NCI-H1436 (cell line): ENCODE results near the gene SMOC2.

Experiments
- DNase-seq: peaks from one replicate; lab custom pipeline; 2025; lab: John Stamatoyannopoulos, UW

SMOC2 gene, protein sequence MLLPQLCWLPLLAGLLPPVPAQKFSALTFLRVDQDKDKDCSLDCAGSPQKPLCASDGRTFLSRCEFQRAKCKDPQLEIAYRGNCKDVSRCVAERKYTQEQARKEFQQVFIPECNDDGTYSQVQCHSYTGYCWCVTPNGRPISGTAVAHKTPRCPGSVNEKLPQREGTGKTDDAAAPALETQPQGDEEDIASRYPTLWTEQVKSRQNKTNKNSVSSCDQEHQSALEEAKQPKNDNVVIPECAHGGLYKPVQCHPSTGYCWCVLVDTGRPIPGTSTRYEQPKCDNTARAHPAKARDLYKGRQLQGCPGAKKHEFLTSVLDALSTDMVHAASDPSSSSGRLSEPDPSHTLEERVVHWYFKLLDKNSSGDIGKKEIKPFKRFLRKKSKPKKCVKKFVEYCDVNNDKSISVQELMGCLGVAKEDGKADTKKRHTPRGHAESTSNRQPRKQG

DNA sequence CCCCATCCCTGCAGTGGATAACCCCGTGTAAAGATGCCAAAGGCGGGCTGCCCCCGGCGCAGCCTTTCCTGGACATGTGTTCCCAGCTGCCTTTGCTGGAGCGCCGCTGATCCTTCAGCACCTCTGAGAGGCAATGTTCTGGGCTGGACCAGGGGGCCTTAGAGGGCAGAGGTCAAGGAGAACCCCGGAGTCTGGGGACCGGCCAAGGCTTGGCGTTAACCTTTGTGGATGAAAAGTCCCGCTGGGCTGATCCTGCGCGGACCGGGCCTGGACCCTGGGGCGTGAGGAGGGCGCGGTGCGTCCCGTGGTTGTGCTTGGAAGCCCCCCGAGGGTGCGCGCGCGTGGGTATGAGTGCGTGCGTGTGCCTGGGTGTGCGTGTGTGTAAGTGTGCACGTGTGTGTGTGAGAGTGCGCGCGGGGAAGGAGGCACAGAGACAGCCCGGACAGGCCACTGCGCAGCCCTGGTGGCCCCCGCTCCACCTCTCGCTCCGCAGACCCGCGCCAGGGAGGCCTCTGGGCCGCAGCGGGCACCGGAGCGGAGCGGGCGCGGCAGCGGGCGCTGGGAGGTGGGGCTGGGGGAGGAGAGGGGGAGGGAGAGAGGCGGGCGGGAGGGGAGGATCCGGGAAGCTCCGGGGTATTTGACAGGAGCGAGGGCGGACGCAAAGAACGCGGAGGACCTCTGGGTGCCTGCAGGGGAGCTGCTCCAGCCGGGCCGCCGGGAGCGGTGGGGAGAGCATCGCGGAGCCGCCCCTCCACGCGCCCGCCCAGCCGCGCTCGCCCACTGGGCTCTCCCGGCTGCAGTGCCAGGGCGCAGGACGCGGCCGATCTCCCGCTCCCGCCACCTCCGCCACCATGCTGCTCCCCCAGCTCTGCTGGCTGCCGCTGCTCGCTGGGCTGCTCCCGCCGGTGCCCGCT, at the start of gene SMOC2:
TSS of gene SMOC2 (plus strand) at position 665 of the 914 bp plus-strand sequence. CDS start at position 852, 187 bp downstream.
- DNase-seq: peak; percentile 46

DNA sequence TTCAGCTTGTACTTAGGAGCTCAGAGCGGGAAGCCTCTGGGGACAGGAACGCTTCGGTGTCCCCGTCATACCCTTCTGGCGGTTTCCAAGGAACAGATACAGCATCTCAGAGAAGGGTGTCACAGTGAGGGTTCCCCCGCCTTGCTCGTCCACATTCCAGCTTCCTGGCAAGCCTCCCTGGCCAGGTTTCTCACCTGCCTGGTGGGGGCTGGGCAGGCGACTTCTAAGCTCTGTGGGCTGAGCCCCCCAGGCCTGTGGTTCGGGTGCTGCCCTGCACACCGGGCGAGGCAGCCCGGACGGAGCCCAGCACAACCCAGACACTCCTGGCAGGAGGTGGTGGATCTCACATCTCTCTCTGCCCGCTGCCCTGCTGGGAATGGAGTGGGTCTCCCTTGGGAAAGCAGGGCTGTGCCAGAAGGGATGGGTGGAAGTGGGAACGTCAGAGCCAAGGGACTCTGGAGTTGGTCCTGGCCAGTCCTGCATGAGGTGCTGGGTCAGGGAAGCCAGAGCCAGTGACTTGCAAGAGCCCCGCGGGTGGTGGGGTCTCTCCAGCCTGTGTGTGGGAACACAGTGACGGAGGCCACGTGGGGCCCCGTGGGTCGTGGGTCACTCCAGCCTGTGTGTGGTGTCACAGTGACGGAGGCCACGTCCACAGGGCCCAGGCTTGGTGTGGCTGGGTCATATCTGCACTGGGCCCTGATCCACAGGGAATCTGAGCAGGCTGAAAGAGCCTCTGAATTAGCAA, 47.7 kb upstream of the SMOC2 start:
- no peak for DNase-seq

DNA sequence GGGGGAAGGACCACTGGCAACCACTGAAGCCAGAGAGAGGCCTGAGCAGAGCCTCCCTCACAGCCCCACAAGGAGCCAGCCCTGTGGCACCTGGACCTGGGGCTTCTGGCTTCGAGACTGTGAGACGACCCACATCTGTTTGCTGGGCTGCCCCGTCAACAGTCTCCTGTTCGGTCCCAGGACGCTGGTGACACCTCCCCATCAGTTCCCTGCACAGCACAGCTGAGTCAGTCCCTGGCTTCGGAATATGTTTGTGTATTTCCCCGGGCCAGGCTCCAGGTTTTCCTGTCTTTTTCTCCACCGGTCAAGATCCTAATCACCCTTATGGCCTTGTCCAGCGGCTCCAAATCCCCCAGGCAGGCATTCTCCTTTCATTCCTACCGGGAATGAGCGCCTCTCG, 46.4 kb upstream of the SMOC2 start:
- no peak for DNase-seq

DNA sequence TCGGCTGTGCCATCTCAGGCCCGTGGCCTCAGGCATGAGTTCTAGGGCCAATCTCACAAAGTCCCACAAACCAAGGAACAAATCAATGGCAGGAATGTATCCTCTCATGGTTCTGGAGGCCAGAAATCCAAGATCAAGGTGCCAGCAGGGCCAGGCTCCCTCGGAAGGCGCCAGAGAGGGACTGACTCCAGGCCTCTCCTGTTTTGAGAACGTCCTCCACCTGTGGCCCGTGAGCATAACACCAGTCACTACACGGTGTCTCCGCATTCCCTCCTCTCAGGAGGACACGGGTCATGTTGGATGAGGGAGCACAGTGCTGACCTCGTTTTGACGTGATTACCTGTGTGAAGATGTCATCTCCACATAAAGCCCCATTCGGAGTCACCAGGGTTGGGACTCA, 45.0 kb upstream of the SMOC2 start:
- no peak for DNase-seq

DNA sequence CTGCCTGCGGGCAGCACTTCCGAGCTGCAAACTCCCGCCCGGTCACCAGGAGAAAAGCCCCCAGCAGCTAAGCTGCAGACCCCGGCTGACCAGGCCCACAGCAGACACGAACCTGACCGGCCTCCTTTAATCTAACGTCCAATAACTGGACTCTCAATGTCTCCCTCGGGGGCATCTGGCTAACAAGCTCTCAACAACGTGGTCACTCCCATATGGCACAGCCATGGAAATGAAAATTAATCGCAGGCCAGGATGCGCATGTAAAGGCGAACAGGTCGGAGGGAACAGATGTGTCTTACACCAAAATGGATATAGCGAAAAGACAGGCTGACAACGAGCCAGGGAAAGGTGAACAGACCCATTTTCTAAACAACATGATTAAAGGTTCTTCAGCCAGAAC, 44.4 kb upstream of the SMOC2 start:
- no peak for DNase-seq

DNA sequence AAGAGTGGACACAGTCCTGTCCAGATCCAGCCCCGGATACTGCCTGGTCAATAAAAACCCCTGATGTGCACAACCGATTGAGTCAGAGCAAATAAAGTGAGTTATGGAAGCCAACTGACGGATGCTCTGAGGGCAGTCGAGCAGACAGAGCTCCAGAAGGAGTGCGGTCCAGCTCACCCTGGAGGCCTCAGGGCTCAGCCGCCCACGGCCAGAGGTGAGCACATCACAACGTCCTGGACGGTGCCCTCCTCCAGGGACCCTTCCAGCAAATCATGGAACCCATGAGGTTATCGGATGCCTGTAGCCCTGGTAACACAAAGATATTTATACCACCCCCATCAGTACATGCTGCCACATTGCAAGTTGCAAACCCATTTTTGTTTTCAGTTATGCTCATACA, 44.0 kb upstream of the SMOC2 start:
- DNase-seq: no peak

DNA sequence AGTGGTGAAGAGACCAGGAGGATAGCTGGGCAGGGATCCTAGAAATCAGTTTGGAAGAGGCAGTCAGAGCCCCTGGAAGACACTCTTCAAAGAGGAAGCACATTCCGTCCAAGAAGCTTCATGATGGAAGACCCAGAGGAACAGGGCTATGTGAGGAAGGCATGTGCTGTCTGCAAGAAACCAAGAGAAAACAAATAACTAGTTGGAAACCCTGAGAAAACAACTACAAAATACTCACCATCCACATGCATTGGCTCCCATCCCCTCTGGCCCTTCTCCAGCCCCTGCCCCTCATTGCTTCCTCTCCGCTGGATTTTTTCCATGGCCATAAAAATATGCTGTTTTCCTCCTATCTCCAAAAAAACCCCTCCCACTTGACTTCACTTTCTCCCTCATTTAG, 40.9 kb upstream of the SMOC2 start:
- no peak for DNase-seq

DNA sequence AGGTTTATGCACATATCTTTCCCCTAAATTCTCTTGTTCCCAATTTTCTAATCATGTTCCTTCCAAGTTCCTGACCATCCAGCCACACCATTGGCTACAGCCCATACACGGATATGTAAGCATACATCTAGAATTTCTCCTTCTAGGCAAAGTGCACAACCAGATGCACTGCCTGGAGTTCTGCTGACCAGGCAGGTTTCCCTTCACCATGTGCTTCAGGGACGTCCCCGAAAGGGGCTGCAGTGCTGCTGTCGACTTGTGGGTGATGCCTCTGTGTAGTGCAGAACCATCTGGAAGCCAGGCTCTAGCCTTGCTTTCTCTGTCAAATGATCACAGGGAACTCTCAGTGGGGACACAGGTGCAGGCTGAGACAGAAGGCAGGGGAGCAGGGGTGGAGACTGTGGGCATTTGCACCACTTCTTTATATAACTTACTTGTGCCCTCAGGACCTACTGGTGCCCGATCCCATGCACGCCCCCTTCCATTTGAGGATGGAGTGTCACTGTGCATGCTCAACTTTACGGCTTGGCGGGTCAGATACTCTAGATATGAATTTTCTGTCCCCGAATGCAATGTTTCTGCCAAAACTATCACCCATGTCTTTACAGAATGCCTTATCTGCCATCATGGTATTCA, 37.5 kb upstream of the SMOC2 start:
- DNase-seq: no peak

DNA sequence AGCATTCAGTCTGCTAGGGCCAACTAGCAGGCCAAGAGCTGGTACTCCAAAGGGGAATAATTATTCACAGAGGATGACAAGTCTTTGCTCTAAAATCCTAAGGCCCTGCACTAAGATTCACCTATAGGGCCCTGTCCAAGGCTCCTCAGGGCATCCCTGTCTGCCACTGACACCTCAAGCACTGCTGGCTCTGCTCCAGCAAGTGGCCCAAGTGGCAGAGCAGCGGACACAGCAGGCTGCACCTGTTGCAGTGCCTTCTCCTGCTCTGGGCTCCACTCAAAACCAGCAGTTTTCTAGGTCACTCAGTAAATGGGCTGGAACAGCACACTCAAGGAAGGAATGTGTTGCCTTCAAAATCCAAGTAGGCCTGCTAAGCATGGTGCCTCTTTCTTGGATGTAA, 36.4 kb upstream of the SMOC2 start:
- DNase-seq: no peak

DNA sequence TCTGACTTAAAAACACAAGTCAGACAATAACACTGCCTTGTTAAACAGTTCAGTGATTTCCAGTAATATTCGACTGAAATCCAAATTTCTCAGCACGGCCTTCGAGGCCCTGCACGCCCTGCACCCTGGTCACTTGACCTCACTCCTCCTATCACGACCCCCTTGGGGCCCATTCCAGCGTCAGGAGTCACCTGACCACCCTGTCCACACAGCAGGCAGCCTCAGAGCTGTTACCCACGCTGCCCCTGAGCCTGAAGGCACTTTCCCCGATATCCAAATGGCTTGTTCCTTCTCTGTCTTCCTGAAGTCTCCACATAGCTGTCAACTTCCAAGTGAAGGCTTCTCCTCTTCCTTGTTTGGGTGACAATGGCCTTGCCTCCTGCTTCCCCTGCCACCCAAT, 33.1 kb upstream of the SMOC2 start:
- no peak for DNase-seq

DNA sequence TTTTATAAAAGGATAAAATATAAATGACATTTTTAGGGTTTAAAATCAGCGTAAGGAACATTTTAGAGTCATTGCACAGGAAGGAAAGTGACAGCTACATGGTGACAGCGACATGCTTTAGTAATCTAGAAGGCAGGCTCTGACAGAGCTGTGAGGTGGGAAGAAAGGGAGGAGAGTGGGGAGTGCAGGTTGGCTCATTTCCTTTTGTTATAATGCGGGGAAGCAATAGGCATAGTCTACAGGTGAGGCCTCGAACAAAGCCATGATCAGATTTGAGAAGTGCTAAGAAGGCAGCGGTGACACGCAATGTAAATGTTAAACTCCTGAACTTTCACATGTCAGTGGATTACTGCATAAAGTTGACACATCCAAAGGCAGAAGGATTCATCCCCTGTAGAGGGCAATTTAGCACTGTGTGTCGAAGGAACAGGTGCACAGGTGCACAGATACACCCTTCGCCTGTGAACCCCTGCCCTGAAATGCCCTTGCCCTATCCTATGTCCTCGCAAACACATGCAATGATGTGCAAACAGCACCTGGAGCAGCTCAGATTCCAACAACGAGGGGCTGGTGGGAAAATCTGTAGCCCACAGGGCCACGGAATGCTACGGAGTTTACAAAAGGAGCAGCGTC, 32.4 kb upstream of the SMOC2 start:
- DNase-seq: no peak

DNA sequence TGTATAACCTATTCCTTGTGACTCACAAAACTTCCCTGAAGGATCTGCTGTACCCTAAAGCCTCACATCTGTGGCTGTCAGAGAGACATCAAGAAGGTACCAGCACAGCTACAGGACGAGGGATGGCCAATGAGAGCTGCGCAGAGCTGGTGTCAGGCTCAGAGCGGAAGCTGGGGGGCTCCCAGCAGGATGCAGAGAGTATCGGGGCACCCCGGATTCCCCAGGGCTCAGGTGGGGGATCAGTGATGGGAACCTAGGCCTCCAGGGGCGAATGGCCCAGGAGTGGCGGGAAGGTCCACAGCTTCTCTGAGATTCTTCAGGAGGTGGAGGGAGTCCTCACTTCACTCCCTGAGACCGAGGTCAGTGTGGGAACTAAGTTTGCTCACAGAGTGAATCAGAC, 30.9 kb upstream of the SMOC2 start:
- DNase-seq: no peak

DNA sequence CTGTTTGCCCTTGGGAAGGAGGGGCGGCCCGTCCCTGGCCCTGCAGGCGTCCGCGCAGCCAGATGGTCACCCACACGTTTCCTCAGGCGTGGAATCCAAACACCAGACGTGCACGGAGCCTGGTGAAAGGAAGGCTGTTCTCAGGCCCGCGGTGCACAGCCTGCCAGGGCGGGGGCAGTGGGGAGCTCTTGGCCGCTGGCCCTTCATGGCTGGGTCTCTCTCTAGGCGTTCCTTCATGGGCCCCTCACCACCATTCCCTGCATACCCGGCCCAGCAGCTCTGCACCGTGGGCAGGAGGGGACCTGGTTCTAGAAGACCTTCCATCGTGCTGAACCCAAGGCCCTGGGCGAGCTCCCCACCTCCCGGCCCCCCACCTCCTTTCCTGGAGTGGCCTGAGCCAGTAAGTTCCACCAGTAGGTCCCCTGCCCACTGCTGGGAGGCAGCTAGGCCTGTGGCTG, 30.4 kb upstream of the SMOC2 start:
- DNase-seq: no peak

DNA sequence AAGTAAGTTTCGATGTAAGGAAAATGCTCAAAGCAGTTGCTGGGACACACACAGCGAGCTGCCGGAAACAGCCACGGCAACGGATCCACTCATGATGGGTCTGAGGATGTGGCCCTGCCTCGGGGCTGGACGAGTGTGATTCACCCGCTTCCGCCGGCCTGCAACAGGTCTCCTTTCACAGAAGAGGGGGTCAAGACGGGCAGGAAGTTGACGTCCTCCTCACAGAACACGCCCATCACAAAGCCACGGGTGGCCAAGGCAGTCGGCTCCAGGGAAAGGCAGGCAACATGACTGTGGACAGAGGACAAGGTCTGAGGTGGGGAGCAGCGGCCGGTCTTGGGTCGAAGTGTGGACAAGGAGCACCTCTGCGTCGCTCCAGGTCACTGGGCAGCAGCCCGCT, 29.9 kb upstream of the SMOC2 start:
- no peak for DNase-seq

DNA sequence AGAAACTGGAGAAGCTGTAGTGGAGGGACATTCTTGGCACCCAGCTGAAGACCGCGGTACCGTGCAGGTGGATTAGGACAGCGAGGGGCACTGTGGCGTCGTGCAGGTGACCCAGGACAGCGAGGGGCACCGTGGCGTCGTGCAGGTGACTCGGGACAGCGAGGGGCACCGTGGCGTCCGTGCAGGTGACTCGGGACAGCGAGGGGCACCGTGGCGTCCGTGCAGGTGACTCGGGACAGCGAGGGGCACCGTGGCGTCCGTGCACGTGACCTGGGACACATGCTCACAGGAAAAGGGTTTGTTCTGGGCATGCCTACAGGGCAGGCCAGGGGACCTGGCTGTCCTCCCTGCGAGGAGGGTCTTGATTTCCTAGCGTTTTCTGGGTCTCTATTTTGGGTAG, 29.2 kb upstream of the SMOC2 start:
- DNase-seq: no peak

DNA sequence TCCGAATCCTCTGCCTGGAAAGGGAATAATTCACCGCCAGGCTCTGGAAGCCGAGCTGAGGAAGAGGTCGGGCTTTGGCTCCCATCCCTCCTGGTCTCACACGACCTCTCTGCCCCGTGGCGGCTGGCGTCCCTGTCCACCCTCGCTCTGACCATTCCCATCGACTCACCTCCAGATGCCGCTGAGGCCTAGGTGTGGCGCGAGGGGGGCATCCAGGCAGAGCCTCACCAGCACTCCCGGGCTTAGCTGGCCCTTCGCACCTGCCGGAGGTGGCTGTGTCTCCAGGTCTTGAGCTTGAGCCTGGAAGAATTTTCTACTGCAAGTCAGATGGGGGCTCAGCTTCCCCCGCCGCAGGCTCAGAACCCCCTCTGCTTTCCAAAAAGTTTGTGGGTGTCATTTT, 28.5 kb upstream of the SMOC2 start:
- DNase-seq: no peak

DNA sequence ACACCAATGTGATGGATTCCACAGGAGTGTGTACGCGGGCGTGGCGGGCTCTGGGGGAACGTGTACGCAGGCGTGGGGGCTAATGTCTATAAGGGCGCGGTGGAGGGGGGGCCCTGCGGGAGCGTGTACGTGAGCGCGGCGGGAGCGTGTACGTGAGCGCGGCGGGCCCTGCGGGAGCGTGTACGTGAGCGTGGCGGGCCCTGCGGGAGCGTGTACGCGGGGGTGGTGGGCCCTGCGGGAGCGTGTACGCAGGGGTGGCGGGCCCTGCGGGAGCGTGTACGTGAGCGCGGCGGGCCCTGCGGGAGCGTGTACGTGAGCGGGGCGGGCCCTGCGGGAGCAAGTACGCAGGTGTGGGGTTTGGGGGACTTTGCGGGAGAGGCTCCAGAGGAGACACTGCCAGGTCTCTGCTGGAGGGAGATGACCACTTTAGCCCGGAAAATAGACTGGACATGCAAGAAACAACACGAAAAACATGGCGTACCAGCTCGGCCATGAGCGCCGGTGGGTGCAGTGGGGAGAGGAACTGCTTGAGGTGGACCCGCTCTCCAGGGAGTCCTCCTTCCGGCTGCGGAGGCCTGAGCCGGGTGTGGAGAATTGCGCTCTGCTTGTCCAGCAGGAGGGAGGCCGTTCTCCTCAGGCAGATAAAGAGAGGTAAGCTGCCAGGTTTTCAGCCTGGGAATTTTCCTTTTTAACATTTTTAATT, 27.8 kb upstream of the SMOC2 start:
- no peak for DNase-seq

DNA sequence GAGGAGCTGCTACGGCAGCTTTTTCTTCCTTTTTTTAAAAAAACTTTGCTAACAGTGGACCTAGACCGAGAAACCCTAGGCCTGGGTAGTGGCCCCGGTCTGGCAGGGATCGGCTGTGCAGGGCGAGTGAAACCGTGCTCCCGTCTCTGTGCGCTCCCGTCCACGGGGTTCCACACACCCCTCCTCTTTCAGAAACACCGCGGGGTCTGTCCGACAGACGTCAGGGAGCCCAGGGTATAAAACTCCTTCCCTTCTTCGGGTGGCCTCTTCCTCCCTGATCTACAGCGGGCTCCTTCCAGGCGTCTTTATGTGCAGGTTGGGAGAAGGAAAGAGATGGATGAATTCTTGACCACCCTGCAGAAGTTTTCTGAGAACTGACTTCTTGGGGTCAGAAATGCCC, 27.1 kb upstream of the SMOC2 start:
- no peak for DNase-seq

DNA sequence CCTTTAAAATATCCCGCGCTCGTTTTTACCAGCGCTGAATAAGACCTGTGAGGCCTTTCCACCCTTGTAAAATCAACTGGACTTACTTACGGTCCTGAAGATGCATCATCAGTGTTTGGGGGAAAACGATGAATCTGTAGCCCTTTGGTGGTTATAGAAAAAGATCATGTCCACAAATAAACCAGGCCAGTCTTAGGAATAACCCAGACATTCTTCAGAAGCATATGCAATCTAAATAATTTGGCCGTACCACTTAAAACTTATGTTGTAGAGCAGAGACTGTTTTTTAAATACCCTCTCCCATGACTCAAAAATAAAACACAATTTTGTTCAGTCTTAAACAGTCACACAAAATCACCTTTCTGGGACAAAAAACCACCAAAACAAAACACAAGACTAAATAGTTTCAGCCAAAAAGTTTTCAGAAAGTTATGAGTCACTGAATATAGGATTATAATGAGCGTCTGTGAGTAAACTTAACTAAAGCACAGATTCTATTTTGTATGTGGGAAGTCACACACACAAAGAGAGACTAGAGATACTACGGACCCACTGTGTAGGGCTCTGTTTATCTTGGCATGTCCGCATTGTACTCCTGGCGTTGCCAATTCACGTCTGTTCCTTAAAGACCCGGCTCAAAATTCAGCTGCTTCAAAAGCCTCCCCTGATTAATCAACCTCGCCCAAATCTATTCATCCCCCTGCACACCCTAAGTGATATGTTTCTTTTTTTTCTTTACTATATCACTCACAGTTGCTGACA, 26.5 kb upstream of the SMOC2 start:
- DNase-seq: no peak
